ENCODE measurements around the gene LKAAEAR1.
A peak's percentile ranks its signal among the peaks of the same experiment; 100 is the strongest.

The LKAAEAR1 gene

GRCh38 chr20:64080813-64081623 lies 3.2 kb downstream of the LKAAEAR1 start:
- DNase-seq = no peak
- no peak overlapping the region for H3K4me3 ChIP-seq (ENCODE audit: low read depth, low read length)
- TF ChIP-seq, protein P1, sequence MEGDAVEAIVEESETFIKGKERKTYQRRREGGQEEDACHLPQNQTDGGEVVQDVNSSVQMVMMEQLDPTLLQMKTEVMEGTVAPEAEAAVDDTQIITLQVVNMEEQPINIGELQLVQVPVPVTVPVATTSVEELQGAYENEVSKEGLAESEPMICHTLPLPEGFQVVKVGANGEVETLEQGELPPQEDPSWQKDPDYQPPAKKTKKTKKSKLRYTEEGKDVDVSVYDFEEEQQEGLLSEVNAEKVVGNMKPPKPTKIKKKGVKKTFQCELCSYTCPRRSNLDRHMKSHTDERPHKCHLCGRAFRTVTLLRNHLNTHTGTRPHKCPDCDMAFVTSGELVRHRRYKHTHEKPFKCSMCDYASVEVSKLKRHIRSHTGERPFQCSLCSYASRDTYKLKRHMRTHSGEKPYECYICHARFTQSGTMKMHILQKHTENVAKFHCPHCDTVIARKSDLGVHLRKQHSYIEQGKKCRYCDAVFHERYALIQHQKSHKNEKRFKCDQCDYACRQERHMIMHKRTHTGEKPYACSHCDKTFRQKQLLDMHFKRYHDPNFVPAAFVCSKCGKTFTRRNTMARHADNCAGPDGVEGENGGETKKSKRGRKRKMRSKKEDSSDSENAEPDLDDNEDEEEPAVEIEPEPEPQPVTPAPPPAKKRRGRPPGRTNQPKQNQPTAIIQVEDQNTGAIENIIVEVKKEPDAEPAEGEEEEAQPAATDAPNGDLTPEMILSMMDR (IDR thresholded peaks at IDR 0.05; ENCODE audit: low read depth, low read length, missing control alignments) = no peak
- in situ Hi-C loops (cut with HindIII; ENCODE audit: low pct_ligation_motif_present, low sequenced_read_pairs) = no loop called here
- H3K27me3 ChIP-seq (replicated peaks) = peaks cover 24% of the 10 kb centered on the region
- H3K27ac ChIP-seq = no peak overlapping the region
- no peaks in the 10 kb centered on the region for H3K36me3 ChIP-seq (replicated peaks)

GRCh38 chr20:64080013-64080812 lies 4.0 kb downstream of the LKAAEAR1 start, which contains the start of gene OPRL1:
TSS of gene OPRL1 (plus strand) at chr20:64080082. CDS start at chr20:64092721, 12,639 bp downstream.
- Histone ChIP-seq H3K4me3 (ENCODE audit: low read depth, low read length) (peak within 1 kb of the TSS; percentile 63), H3K27ac (no peak within 1 kb of the TSS), H3K36me3 (replicated peaks) (no peaks in the 10 kb centered on the region), H3K27me3 (replicated peaks) (peaks cover 16% of the 10 kb centered on the region)
- in situ Hi-C loops (cut with HindIII; ENCODE audit: low pct_ligation_motif_present, low sequenced_read_pairs) = no loop called here
- TF ChIP-seq, protein P1 (IDR thresholded peaks at IDR 0.05; ENCODE audit: low read depth, low read length, missing control alignments) = no peak
- no peak for DNase-seq

DNA sequence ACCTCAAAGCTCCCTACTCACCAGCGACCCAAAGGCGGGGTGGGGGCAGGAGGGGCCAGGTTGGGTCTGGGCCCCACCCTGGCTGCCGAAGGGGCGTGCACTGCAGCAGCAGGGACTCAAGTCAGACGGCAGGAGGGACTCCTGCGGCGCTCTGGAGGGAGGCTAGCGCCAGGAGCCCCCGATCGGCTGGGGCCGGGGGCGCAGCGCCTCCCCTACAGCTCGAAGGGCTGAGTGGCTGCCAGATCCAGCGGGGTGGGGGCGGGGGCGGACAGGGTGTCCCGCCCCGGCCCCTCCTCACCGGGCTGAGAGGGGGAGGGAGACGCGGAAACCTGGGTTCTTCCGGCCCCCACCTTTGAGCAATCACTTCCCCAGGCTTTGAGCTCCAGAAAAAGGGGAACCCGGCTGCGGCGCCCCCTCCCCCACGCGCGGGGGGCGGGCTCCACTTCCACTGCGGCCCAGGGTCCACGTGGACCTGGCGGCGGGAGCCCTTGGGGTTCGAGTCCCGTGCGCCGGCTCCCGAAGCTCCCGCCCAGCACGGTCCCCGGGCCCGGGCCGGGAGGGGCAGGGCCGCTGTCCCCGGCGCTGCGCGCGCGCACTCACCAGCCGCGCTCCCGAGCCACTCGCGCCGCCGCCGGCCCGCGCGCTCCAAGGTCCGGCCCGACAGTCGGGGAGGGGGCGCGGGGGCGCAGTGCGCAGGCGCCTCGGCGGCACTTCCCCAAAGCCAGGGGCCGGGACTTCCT lies 4.8 kb downstream of the LKAAEAR1 start, which contains the start of gene RGS19:
Gene RGS19 (minus strand): TSS at position 246 of the 740 bp plus-strand sequence. CDS start 2,632 bp downstream, outside the sequence.
- Histone ChIP-seq H3K27ac (no peak within 1 kb of the TSS), H3K36me3 (replicated peaks) (no peaks in the 10 kb centered on the region), H3K27me3 (replicated peaks) (peaks cover 8% of the 10 kb centered on the region), H3K4me3 (ENCODE audit: low read depth, low read length) (peak within 1 kb of the TSS; percentile 63)
- in situ Hi-C loops (cut with HindIII; ENCODE audit: low pct_ligation_motif_present, low sequenced_read_pairs) = no loop called here
- TF ChIP-seq, protein P1 (IDR thresholded peaks at IDR 0.05; ENCODE audit: low read depth, low read length, missing control alignments) = no peak
- no peak for DNase-seq

- no peaks in the 10 kb centered on the region for H3K36me3 ChIP-seq (replicated peaks)
- H3K27me3 ChIP-seq (replicated peaks) = peaks cover 3% of the 10 kb centered on the region
- H3K4me3 ChIP-seq (ENCODE audit: low read depth, low read length) = peak overlapping the region; percentile 63
- TF ChIP-seq, protein P1 (IDR thresholded peaks at IDR 0.05; ENCODE audit: low read depth, low read length, missing control alignments) = no peak
- in situ Hi-C loops (cut with HindIII; ENCODE audit: low pct_ligation_motif_present, low sequenced_read_pairs) = no loop called here
- no peak overlapping the region for H3K27ac ChIP-seq
- DNase-seq = no peak
These were observed 5.3 kb downstream of the LKAAEAR1 start for GRCh38 chr20:64078934-64079272.

DNA sequence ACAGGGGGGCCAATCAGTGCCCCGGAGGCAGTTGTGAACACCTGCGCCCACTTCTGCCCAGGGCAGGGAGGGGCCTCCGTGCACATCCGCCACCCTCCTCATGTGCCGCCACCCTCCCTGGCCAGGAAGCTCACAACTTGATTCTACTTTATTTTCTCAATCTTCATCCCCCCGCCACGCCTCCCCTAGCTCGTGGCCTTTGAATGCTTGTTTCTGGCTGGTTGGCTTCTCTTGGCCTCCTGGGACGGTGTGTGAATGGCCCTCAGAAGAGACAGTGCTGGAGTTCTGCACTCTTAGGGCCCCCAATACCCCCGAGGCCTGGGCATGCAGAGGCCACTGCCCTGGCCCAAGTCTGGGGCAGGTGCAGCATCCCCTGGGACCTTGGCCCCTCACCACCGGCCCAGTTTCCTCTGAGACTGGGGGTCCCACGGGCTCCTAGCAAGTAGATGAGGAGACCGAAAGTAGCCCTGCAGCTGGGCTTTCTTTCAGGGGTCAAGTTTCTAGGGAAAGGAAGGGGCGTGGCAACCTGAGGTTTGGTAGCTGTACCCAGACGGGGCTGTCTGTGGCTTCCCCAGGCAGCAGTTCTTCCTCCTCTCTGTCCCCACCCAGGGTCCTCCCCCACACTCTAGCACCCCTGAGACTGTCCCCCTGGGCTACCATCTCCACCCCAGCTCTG lies 6.2 kb downstream of the LKAAEAR1 start:
- H3K36me3 ChIP-seq (replicated peaks) = no peaks in the 10 kb centered on the region
- no peak overlapping the region for H3K4me3 ChIP-seq (ENCODE audit: low read depth, low read length)
- no peak overlapping the region for H3K27ac ChIP-seq
- no peak for DNase-seq
- in situ Hi-C loops (cut with HindIII; ENCODE audit: low pct_ligation_motif_present, low sequenced_read_pairs) = no loop called here
- TF ChIP-seq, protein P1 (IDR thresholded peaks at IDR 0.05; ENCODE audit: low read depth, low read length, missing control alignments) = no peak
- no peaks in the 10 kb centered on the region for H3K27me3 ChIP-seq (replicated peaks)

Measured in brain microvascular endothelial cell (primary cell).